WTC11 (cell line): ENCODE measurements around the gene CA11. TPM values are rescaled to one million over a fixed set of nuclear protein-coding genes. Genes with fewer than 3 reads are reported as not detected.

Source experiments
- ATAC-seq: fragments of 200-7000 bp; cut with Tn5 transposase; 2 replicates; pipeline ENCODE4 v1.10.0; 2021; ENCODE audit warnings: mild to moderate bottlenecking, moderate library complexity
- CTCF ChIA-PET: fragments of 300-600 bp; sonication (Branson Sonifier 250); formaldehyde crosslinking; loops from one replicate; lab custom pipeline; 2021; ENCODE audit warnings: antibody characterized with exemption; lab: Charles Lee
- POLR2A ChIA-PET: fragments of 350-600 bp; sonication (Branson Sonifier 250); formaldehyde crosslinking; loops from one replicate; lab custom pipeline; 2021; ENCODE audit warnings: antibody characterized with exemption; lab: Charles Lee
- DNase-seq: peaks from one replicate; pipeline ENCODE4 v3.0.0; 2021; ENCODE audit warnings: low spot score
- H3K27ac Mint-ChIP-seq: 2 replicates; pipeline ENCODE4 v1.8.0; 2021; ENCODE audit warnings: mixed read lengths
- H3K27me3 Mint-ChIP-seq: 2 replicates; pipeline ENCODE4 v1.8.0; 2021; ENCODE audit warnings: low read depth, mild to moderate bottlenecking, moderate library complexity, mixed read lengths
- H3K36me3 Mint-ChIP-seq: 2 replicates; pipeline ENCODE4 v1.8.0; 2021; ENCODE audit warnings: mixed read lengths
- H3K4me1 Mint-ChIP-seq: 2 replicates; pipeline ENCODE4 v1.8.0; 2022; ENCODE audit warnings: mixed read lengths
- H3K4me3 Mint-ChIP-seq: 2 replicates; pipeline ENCODE4 v1.8.0; 2021; ENCODE audit warnings: mild to moderate bottlenecking, moderate library complexity, mixed read lengths
- H3K9me3 Mint-ChIP-seq: 2 replicates; pipeline ENCODE4 v1.8.0; 2021; ENCODE audit warnings: mixed read lengths
- AR ChIP-seq: fragments of 250-450 bp; sonication (Bioruptor Pico); IDR thresholded peaks from 2 replicates; pipeline ENCODE4 v1.9.0; 2021; ENCODE audit warnings: mild to moderate bottlenecking
- ARID4B ChIP-seq: sonication (generic); formaldehyde crosslinking; IDR thresholded peaks from 2 replicates; pipeline ENCODE4 v1.8.0; 2023; ENCODE audit warnings: missing genetic modification reagents, mild to moderate bottlenecking, borderline replicate concordance
- ATF6 ChIP-seq: sonication (generic); formaldehyde crosslinking; IDR thresholded peaks from 2 replicates; pipeline ENCODE4 v1.8.1; 2023; ENCODE audit warnings: mild to moderate bottlenecking, missing genetic modification reagents
- CBFB ChIP-seq: sonication (generic); formaldehyde crosslinking; IDR thresholded peaks from 2 replicates; pipeline ENCODE4 v1.8.1; 2022; ENCODE audit warnings: mild to moderate bottlenecking, low read depth, missing genetic modification reagents
- E2F5 ChIP-seq: sonication (generic); formaldehyde crosslinking; IDR thresholded peaks from 2 replicates; pipeline ENCODE4 v1.8.1; 2022; ENCODE audit warnings: mild to moderate bottlenecking, moderate library complexity, missing genetic modification reagents
- EMX1 ChIP-seq: fragments of 250-450 bp; sonication (Bioruptor Pico); IDR thresholded peaks from 2 replicates; pipeline ENCODE4 v1.8.0; 2021; ENCODE audit warnings: mild to moderate bottlenecking
- ETV6 ChIP-seq: sonication (generic); formaldehyde crosslinking; IDR thresholded peaks from 2 replicates; pipeline ENCODE4 v1.8.1; 2022; ENCODE audit warnings: mild to moderate bottlenecking, missing genetic modification reagents
- FOXP1 ChIP-seq: sonication (generic); formaldehyde crosslinking; IDR thresholded peaks from 2 replicates; pipeline ENCODE4 v1.8.0; 2022; ENCODE audit warnings: missing genetic modification reagents, mild to moderate bottlenecking, moderate library complexity, borderline replicate concordance
- FOXP4 ChIP-seq: sonication (generic); formaldehyde crosslinking; IDR thresholded peaks from 2 replicates; pipeline ENCODE4 v1.8.0; 2022; ENCODE audit warnings: mild to moderate bottlenecking, missing genetic modification reagents
- GABPB1 ChIP-seq: sonication (generic); formaldehyde crosslinking; IDR thresholded peaks from 2 replicates; pipeline ENCODE4 v1.8.1; 2023; ENCODE audit warnings: mild to moderate bottlenecking, missing genetic modification reagents
- KAT7 ChIP-seq: sonication (generic); formaldehyde crosslinking; IDR thresholded peaks from 2 replicates; pipeline ENCODE4 v1.8.1; 2023; ENCODE audit warnings: missing genetic modification reagents, mild to moderate bottlenecking, borderline replicate concordance
- MAX ChIP-seq: sonication (generic); formaldehyde crosslinking; IDR thresholded peaks from 2 replicates; pipeline ENCODE4 v1.8.0; 2022; ENCODE audit warnings: mild to moderate bottlenecking, missing genetic modification reagents
- SP1 ChIP-seq: sonication (generic); formaldehyde crosslinking; conservative IDR thresholded peaks from 2 replicates; pipeline ENCODE4 v1.8.1; 2022; ENCODE audit warnings: missing genetic modification reagents
- TEAD1 ChIP-seq: sonication (generic); formaldehyde crosslinking; IDR thresholded peaks from 2 replicates; pipeline ENCODE4 v1.8.0; 2022; ENCODE audit warnings: mild to moderate bottlenecking, missing genetic modification reagents
- TEAD4 ChIP-seq: sonication (generic); formaldehyde crosslinking; IDR thresholded peaks from 2 replicates; pipeline ENCODE4 v1.8.0; 2022; ENCODE audit warnings: mild to moderate bottlenecking, missing genetic modification reagents
- ZNF317 ChIP-seq: sonication (generic); formaldehyde crosslinking; IDR thresholded peaks from 2 replicates; pipeline ENCODE4 v1.8.1; 2023; ENCODE audit warnings: low read depth, mild to moderate bottlenecking, moderate library complexity, missing genetic modification reagents, borderline replicate concordance
- ZNF396 ChIP-seq: fragments of 250-450 bp; sonication (Bioruptor Pico); IDR thresholded peaks from 2 replicates; pipeline ENCODE4 v1.8.0; 2021; ENCODE audit warnings: mild to moderate bottlenecking, moderate library complexity, borderline replicate concordance
- total RNA-seq: library from RNA; stranded (reverse); gene quantifications from 3 replicates; pipeline ENCODE4 v1.2.3, GENCODE V29; 2021
- TF ChIP-seq, protein P1 (sequence below): sonication (generic); formaldehyde crosslinking; IDR thresholded peaks from 2 replicates; pipeline ENCODE4 v1.8.1; 2023; ENCODE audit warnings: mild to moderate bottlenecking, missing genetic modification reagents, moderate library complexity

The CA11 gene
- total RNA-seq, 1 experiment from 2014 or later: 41.4 TPM

DNA sequence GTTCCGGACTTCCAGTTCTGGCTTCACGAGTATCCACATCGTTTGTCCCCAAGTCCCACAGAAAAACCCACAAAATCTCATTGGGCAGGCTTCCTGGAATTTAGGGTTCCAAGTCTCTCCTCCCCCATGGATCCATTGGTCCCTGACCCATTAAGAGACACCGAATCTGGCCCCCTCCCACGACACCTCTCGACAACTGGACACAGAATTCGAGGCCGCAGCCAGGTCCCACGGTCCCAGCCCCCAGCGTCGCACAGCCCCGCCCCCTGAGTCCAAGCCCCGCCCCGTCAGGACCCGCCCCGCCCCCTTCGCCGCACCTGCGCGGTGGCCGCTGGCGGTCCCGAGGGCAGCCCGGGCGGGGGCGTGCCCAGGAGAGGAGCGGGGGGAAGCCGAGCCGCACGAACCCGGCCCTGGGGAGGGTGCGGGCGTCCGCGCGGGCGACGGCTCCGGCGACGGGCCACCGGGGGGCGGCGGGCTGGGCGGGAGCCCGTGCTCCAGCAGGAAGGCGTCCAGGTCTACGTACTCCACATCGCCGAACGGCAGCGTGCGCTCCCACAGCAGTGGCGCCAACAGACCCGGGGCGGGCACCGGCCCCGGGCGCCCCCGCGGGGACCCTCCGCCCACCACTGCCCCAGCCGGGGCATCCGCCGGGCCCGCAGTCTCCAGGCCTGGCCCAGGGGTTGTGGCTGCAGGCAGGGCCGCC is 10.6 kb downstream of the CA11 start:
- peak; percentile 73 for DNase-seq
- H3K36me3 Mint-ChIP-seq: peaks cover 7% of the 10 kb centered on the region; the same call in 1 of the 2 replicates
- H3K27ac Mint-ChIP-seq: peak overlapping the region; percentile 95
- no peaks in the 10 kb centered on the region for H3K9me3 Mint-ChIP-seq
- TF ChIP-seq KAT7 (no peak), E2F5 (peak; percentile 43; the same call in 1 of the 2 replicates), SP1 (CRISPR knock-in tag) (peak; percentile 83)
- ATAC-seq: peak; percentile 5
- H3K4me1 Mint-ChIP-seq: peaks cover 51% of the 10 kb centered on the region
- peaks cover 12% of the 10 kb centered on the region for H3K27me3 Mint-ChIP-seq
- H3K4me3 Mint-ChIP-seq: peak overlapping the region; percentile 81
- ChIA-PET POLR2A (no interaction called here), CTCF (interaction anchor here (1.5 kb wide), 1 partner anchor 39 kb away, joined by 4 read pairs; no protein-coding TSS in a partner anchor)

- Mint-ChIP-seq H3K4me3 (peak overlapping the region; percentile 63), H3K36me3 (peaks cover 5% of the 10 kb centered on the region; the same call in 1 of the 2 replicates), H3K9me3 (no peaks in the 10 kb centered on the region), H3K27me3 (peaks cover 8% of the 10 kb centered on the region), H3K4me1 (peaks cover 46% of the 10 kb centered on the region), H3K27ac (peak overlapping the region; percentile 95)
- ATAC-seq (peak; percentile 4), DNase-seq (peak; percentile 98)
- ChIA-PET CTCF (interaction anchor here (0.6 to 2.3 kb wide), 6 partner anchors 11 to 208 kb away, joined by 3 to 8 read pairs (median 4); partner anchors contain the start of gene CA11), POLR2A (interaction anchor here (0.7 to 1.1 kb wide), 4 partner anchors 10 to 19 kb away, joined by 3 to 8 read pairs (median 4); partner anchors contain the start of genes CA11, RPL18 and SPHK2)
- TF ChIP-seq ZNF317 (CRISPR knock-in tag): no peak
- no peak for TF ChIP-seq AR (CRISPR knock-in tag)
- no peak for TF ChIP-seq ETV6 (CRISPR knock-in tag)
- TF ChIP-seq EMX1 (CRISPR knock-in tag): no peak
- TF ChIP-seq CBFB (CRISPR knock-in tag): no peak
- TF ChIP-seq, protein P1, sequence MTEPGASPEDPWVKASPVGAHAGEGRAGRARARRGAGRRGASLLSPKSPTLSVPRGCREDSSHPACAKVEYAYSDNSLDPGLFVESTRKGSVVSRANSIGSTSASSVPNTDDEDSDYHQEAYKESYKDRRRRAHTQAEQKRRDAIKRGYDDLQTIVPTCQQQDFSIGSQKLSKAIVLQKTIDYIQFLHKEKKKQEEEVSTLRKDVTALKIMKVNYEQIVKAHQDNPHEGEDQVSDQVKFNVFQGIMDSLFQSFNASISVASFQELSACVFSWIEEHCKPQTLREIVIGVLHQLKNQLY (CRISPR knock-in tag): no peak
- no peak for TF ChIP-seq GABPB1 (CRISPR knock-in tag)
- TF ChIP-seq MAX: peak; percentile 82
- TF ChIP-seq ARID4B (CRISPR knock-in tag): 0 out of 2 replicates have a peak, but pooled peaks have one; percentile 28
- no peak for TF ChIP-seq ZNF396
- TF ChIP-seq TEAD4 (CRISPR knock-in tag): peak; percentile 88
- peak; percentile 94 for TF ChIP-seq TEAD1 (CRISPR knock-in tag)
- TF ChIP-seq FOXP1 (CRISPR knock-in tag): 0 out of 2 replicates have a peak, but pooled peaks have one; percentile 21
- no peak for TF ChIP-seq ATF6 (CRISPR knock-in tag)
- TF ChIP-seq FOXP4 (CRISPR knock-in tag): no peak
Measured at GRCh38 chr19:48634424-48635262, 11.3 kb downstream of the CA11 start.
